NCI-H1436 treated with DMSO at 0.1 percent for 48 hours (cell line): ENCODE results near the gene TMEM94.
"Not testable (repeated sequence)": the region's sequence is repeated elsewhere in the genome, so short reads cannot be mapped to it uniquely, and the experiment has no call there.

Source experiments
- DNase-seq: peaks from one replicate; lab custom pipeline; 2025; lab: John Stamatoyannopoulos, UW

TMEM94 gene

GRCh38 chr17:75445896-75446295, 10.5 kb upstream of the TMEM94 start:
- not testable (repeated sequence) for DNase-seq

GRCh38 chr17:75447951-75448856, 8.2 kb upstream of the TMEM94 start:
- no peak for DNase-seq

- no peak for DNase-seq
Measured at GRCh38 chr17:75450270-75450669, 6.2 kb upstream of the TMEM94 start.

DNA sequence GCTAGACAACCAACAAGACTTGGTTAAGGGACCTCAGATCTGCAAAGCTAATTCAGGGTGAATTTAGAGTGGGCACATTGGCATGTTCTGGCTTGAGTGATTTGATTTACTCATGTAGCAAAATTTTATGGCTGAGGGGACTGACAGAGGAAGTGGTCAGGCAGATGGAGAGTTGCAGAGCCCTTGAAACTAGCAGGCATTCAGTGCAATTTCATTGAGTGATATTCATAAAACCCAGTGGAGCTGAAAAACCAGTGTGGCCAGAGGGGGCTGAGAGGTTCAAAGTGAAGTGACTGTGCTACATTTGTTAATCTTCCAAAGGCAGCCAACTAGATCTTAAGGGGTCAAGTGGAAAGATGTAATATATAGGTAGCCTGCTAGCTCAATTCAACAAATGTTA, 2.2 kb upstream of the TMEM94 start:
- DNase-seq, result no peak

DNA sequence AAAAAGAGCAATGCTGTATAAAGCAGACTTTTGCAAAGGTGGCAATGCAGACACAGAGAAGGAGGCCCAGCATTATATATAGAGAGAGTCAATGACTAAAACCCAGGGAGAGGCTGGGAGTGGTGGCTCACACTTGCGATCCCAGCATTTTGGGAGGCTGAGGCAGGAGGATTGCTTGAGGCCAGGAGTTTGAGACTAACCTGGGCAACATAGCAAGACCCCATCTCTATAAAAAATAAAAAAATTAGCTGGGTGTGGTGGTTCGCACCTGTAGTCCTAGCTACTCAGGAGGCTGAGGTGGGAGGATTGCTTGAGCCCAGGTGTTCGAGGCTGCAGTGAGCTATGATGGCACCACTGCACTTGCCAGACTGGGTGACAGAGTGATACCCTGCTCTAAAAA, 1.8 kb upstream of the TMEM94 start:
- DNase-seq, result not testable (repeated sequence)

DNA sequence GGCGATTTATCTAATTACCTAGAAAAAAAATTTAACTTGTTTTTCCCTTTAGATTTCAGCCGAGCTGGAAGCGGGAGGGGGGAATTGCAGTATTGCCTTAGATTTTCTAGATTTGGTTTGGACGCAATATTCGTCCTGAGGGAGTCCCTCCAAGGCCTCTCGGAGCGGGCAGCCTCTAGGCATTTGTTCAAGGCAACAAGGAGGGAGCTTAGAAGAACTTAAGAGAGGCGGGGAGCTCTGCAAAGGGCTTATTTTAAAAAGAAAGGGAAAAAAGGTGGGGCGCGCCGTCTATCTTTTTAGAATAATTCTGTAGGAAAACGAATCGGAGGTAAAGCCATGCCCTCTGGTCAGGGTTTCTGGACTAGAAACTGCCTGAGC, 407 bp upstream of the TMEM94 start:
- DNase-seq, result no peak

- DNase-seq, result peak; percentile 5
Measured at GRCh38 chr17:75457047-75457654, 716 bp downstream of the TMEM94 start.

- DNase-seq, result no peak
Measured at GRCh38 chr17:75459246-75459589, 2.8 kb downstream of the TMEM94 start.

- no peak for DNase-seq
Measured at GRCh38 chr17:75459590-75460267, 3.3 kb downstream of the TMEM94 start.

GRCh38 chr17:75460295-75460694, 3.9 kb downstream of the TMEM94 start:
- no peak for DNase-seq

GRCh38 chr17:75463603-75464002, 7.2 kb downstream of the TMEM94 start:
- DNase-seq, result no peak

DNA sequence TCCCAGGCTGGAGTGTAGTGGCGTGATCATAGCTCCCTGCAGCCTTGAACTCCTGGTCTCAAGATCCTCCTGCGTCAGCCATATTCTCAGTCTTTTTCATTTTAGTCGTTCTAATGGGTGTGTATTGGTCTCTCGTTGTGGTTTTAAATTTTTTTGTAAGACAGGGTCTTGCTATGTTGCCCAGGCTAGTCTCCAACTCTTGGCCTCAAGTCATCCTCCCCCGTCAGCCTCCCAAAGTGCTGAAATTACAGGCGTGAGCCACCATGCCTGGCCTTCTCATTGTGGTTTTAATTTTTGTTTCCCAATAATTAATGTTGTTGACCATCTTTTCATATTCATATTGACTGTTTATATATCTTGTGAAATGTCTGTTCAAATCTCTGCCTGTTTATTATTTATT, 8.6 kb downstream of the TMEM94 start:
- no peak for DNase-seq

DNA sequence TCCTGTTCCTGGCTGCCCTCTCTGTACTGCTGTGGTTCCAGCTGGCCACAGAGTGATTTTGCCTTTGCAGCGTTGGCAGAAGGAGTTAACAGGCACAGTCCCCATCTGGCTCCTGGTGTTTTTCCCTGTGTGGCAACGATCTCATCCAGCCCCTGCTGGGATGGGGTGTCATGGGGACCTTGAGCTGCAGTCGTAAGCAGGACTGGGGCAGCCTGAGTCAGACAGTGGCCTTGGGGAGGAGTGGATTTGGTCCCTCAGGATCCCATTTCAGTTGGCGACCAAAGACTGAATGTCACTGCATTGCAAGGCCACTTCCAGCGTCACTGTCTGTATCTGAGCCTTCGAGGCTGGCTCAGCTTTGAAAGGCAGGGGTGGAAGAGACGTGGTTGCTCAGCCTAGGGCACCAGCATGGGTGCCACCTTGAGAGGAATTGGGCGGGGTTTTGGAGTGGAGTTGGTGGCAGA, 11.9 kb downstream of the TMEM94 start:
- no peak for DNase-seq

DNA sequence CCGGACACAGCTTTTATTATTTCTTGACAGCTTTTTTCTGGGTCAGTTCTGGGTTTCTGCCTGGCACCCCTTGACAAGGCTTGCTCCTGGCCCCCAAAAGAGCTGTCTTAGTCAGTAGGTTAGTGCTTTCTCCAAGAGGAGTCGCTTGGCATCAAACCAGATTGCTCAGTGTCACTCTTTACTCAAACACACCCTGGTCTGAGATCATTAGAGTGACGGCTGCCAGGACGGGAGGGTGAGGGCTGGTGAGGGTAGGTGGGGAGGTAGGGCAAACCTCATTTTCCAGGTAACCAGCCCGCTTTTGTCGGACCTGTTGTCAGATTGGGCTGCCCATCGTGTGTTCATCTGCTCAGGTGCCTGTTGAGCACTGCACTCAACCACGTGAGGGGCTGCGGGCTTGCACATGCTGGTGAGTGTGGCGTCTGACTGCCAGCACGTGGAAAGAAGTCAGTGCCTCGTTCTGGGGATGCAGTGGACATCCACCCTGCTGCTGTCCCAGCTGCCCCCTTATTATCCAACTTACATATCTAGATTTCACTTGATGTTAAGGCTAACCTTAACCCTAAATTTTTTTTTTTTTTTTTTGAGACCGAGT, 12.4 kb downstream of the TMEM94 start:
- no peak for DNase-seq

DNA sequence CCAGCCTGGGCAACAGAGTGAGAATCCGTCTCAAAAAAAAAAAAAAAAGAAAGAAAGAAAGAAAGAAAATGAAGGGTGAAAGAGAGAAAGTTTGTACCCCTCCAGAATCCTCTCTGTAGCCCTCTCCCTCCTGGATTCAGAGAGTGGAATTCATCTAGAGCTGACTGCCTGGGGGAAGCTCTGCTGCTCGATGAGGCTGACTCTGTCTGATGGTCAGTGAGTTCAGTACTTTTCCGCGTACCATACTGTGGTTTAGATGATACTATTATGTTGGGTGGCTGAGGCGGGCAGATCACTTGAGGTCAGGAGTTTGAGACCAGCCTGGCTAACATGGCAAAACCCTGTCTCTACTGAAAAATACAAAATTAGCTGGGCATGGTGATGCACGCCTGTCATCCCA, 14.8 kb downstream of the TMEM94 start:
- no peak for DNase-seq

DNA sequence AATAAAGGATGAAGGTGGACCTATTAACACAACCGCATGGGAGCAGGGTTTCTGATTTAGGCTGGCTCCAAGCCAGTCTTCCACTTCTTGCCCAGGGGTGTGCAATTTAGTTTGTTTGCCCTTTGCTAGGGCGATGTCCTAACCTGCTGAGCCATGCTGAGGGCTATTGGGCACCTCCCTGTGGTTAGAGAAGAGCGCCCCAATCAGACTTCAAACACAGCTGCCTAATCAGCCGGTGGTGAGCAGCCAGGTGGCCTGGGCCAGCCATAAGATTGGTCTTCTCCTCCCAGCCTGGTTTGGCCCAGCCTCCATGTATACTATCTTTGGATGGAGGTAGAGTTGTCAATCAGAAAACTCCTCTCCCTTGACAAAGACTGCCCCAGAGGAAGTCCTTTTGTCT, 15.7 kb downstream of the TMEM94 start:
- no peak for DNase-seq

GRCh38 chr17:75473246-75473645, 16.8 kb downstream of the TMEM94 start:
- DNase-seq, result no peak

DNA sequence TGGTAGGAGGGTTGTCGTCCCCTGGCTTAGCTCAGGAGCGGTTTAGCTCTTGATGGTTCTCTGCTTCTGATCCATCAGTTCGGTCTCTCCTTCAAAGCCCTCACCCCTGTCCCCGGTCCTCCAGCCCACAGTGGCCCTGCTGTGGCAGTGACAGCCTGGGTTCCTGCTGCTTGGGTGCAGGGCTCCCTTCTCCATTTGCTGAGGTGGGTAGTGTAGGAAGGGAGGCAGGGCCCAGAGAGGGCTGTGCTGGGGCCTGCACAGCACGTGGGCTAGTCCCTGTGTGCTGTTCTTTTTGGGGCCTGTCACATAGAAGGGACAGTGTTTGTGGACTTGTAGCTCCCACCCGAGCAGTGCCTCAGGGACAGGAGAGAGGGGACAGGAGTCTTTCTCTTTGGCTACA, 18.3 kb downstream of the TMEM94 start:
- DNase-seq, result no peak

DNA sequence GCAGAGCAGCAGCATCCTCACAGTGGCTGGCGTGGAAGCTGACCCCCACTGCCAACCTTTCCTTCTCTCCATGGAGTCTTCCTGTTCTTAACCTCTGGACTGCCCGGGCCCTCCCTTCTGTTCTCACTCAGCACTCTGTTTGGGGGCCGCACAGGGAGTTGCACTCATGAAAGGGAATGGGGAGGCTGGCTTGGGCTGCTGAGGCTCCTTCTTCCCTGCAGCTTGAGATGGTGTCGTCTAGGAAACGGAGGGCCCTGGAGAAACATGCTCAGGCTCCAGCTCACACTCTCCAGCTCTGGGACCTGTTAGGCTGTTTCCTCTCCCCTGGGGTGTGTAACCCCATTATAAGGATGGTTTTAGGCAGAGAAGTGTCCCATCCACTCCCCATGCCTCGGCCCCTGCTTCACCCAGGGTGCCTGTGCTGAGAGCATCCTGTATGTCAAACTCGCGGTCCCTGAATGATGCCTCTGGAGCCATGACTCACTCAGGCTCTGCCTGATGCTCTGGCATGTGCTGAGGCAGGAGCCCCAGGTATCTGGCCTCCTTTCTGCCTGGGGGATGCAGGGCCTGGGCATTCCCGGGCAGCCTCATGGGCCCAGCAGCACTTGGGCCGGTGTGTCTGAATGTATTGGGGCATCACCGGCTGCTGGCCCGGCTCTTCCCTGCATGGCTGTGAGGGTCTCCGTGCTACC, 18.9 kb downstream of the TMEM94 start:
- DNase-seq, result no peak

- DNase-seq, result no peak
Measured at GRCh38 chr17:75475851-75476250, 19.4 kb downstream of the TMEM94 start.

DNA sequence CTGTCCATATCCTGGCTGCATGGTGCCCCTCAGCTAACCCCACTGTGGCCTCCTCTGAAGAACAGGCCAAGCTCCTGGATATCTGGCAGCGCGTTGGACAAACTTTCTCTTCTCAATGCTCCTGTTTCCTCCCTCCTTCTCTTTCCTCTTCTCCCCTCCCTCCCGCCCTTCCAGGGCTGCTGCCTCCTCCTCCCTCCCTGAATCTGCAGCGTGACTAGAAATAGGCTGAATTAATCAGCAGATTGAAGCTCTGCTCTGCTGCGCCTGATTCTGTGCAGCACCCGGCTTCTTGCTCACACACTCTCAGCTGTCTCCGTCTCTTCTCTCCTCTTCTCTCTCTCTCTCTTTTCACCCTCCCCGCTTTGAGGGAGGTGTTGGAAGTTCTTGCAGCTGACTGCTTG, 19.8 kb downstream of the TMEM94 start:
- DNase-seq, result no peak
